Naive thymus-derived CD4-positive, alpha-beta T cell (primary cell): ENCODE results near the gene TTC27. TPM values are rescaled to one million over a fixed set of nuclear protein-coding genes. Genes with fewer than 3 reads are reported as not detected.
"Not testable (repeated sequence)": the region's sequence is repeated elsewhere in the genome, so short reads cannot be mapped to it uniquely, and the experiment has no call there.

Source experiments
- ATAC-seq: fragments of 150-1000 bp; cut with Tn5 transposase; 2 replicates; pipeline ENCODE4 v1.10.0; 2021; ENCODE audit warnings: mild to moderate bottlenecking, moderate library complexity
- CTCF ChIA-PET: fragments of 350-600 bp; sonication (Branson Sonifier 250); formaldehyde crosslinking; loops from one replicate; lab custom pipeline; 2021; ENCODE audit warnings: antibody characterized with exemption; lab: Charles Lee
- POLR2A ChIA-PET: fragments of 350-600 bp; sonication (Branson Sonifier 250); formaldehyde crosslinking; loops from one replicate; lab custom pipeline; 2021; ENCODE audit warnings: antibody characterized with exemption, inconsistent platforms; lab: Charles Lee
- DNase-seq, 9 donors: peaks; one replicate each; pipeline versions ENCODE4 v3.0.0 to v3.0.0-alpha.2; 2020 to 2022; ENCODE audit warnings: mixed read lengths in 1 of 9
- H3K27ac ChIP-seq: one replicate; pipeline ENCODE4 v1.7.0; 2013; ENCODE audit warnings: mild to moderate bottlenecking, low read depth, low read length, moderate library complexity
- H3K27me3 ChIP-seq, 2 donors: one replicate each; pipeline ENCODE4 v1.7.0; 2013; ENCODE audit warnings: low read length in 2 of 2, mild to moderate bottlenecking in 2 of 2, moderate library complexity in 2 of 2; ENCODE audit not compliant: control insufficient read depth in 2 of 2, insufficient read depth in 2 of 2
- H3K36me3 ChIP-seq, 3 experiments: 1 replicate in 2 of 3; 2 replicates in 1 of 3; pipeline ENCODE4 v1.7.0; 2013; ENCODE audit warnings: low read length in 3 of 3, mild to moderate bottlenecking in 3 of 3, moderate library complexity in 1 of 3; ENCODE audit not compliant: insufficient read depth in 3 of 3, control insufficient read depth in 2 of 3
- H3K4me1 ChIP-seq, 2 donors: one replicate each; pipeline ENCODE4 v1.7.0; 2013; ENCODE audit warnings: low read length in 2 of 2, mild to moderate bottlenecking in 2 of 2, moderate library complexity in 1 of 2; ENCODE audit not compliant: control insufficient read depth in 2 of 2, insufficient read depth in 2 of 2
- H3K4me3 ChIP-seq: 2 replicates; pipeline ENCODE4 v1.7.0; 2013; ENCODE audit warnings: mild to moderate bottlenecking, low read length
- H3K9me3 ChIP-seq, 3 experiments: 1 replicate in 2 of 3; 2 replicates in 1 of 3; pipeline ENCODE4 v1.7.0; 2013; ENCODE audit warnings: low read length in 3 of 3; ENCODE audit not compliant: control insufficient read depth in 2 of 3
- H3K27ac Mint-ChIP-seq, 9 donors: one replicate each; pipeline ENCODE4 v1.8.0; 2020 to 2022; ENCODE audit warnings: mixed read lengths in 9 of 9, mild to moderate bottlenecking in 8 of 9, moderate library complexity in 5 of 9, inconsistent platforms in 2 of 9
- H3K27me3 Mint-ChIP-seq, 5 donors: one replicate each; pipeline ENCODE4 v1.8.0; 2021 to 2022; ENCODE audit warnings: mixed read lengths in 5 of 5, mild to moderate bottlenecking in 1 of 5
- H3K36me3 Mint-ChIP-seq, 5 donors: one replicate each; pipeline ENCODE4 v1.8.0; 2020 to 2022; ENCODE audit warnings: mixed read lengths in 5 of 5, mild to moderate bottlenecking in 3 of 5, inconsistent platforms in 1 of 5
- H3K4me1 Mint-ChIP-seq, 7 donors: one replicate each; pipeline ENCODE4 v1.8.0; 2020 to 2022; ENCODE audit warnings: mixed read lengths in 7 of 7, mild to moderate bottlenecking in 3 of 7, inconsistent platforms in 1 of 7
- H3K4me3 Mint-ChIP-seq, 10 donors: one replicate each; pipeline ENCODE4 v1.8.0; 2020 to 2022; ENCODE audit warnings: mild to moderate bottlenecking in 10 of 10, mixed read lengths in 10 of 10, moderate library complexity in 6 of 10, inconsistent platforms in 2 of 10
- H3K9me3 Mint-ChIP-seq, 11 donors: one replicate each; pipeline ENCODE4 v1.8.0; 2020 to 2022; ENCODE audit warnings: mixed read lengths in 11 of 11, mild to moderate bottlenecking in 4 of 11, inconsistent platforms in 1 of 11, moderate library complexity in 1 of 11
- intact Hi-C, 2 donors: fragments of 100-400 bp; cut with micrococcal nuclease; formaldehyde crosslinking; loops; one replicate each; pipeline ENCODE4 v1.15.1; 2023
- polyA plus RNA-seq, 2 donors: library from polyadenylated mRNA; unstranded; fragments of 300-500 nt; fragmentation: Illumina TruSeq; gene quantifications; one replicate each; pipeline ENCODE4 v1.2.3, GENCODE V29; 2021
- total RNA-seq, 6 experiments: library from RNA in 5 of 6; stranded (reverse) in 5 of 6; gene quantifications; 1 replicate in 5 of 6; 2 replicates in 1 of 6; pipeline ENCODE4 v1.2.3 and lab custom pipeline; 2021 to 2026

The TTC27 gene
- total and polyA plus RNA-seq, 7 experiments from 2014 or later = 18.5 to 30.0 (median 23.9) TPM

DNA sequence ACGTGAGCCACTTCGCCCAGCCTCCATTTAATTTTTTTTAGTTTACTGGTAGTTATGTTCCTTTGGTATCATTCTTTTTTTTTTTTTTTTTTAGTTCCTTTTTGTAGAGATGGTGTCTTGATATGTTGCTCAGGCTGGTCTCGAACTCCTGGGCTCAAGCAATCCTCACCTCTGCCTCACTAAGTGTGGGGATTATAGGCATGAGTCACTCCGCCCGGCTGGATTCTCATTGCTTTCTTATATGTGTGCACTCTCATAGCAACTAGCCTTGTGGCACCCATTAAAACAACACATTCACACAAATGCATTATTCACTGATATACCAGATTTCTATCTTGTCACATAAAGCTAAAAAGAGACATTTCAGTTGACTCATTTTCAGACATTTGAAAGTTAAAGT lies 4.2 kb downstream of the TTC27 start:
- DNase-seq = no peak
- H3K9me3 ChIP-seq = no peaks in the 10 kb centered on the region
- ChIA-PET CTCF (no interaction called here), POLR2A (no interaction called here)
- H3K27ac Mint-ChIP-seq = no peak overlapping the region
- H3K4me3 Mint-ChIP-seq = no peak overlapping the region
- no peak overlapping the region for H3K27ac ChIP-seq
- H3K36me3 ChIP-seq = peaks cover 0 to 41% (median under 1%) of the 10 kb centered on the region in 3 experiments
- no peaks in the 10 kb centered on the region for H3K27me3 Mint-ChIP-seq
- no peak for ATAC-seq
- peaks cover 5 to 21% (median 11%) of the 10 kb centered on the region in 5 donors for H3K36me3 Mint-ChIP-seq
- no peaks in the 10 kb centered on the region for H3K9me3 Mint-ChIP-seq
- H3K4me1 Mint-ChIP-seq = peaks cover 10 to 44% (median 31%) of the 10 kb centered on the region in 7 donors
- no peaks in the 10 kb centered on the region for H3K27me3 ChIP-seq
- H3K4me3 ChIP-seq = no peak overlapping the region
- intact Hi-C loops = no loop called here
- no peaks in the 10 kb centered on the region for H3K4me1 ChIP-seq

DNA sequence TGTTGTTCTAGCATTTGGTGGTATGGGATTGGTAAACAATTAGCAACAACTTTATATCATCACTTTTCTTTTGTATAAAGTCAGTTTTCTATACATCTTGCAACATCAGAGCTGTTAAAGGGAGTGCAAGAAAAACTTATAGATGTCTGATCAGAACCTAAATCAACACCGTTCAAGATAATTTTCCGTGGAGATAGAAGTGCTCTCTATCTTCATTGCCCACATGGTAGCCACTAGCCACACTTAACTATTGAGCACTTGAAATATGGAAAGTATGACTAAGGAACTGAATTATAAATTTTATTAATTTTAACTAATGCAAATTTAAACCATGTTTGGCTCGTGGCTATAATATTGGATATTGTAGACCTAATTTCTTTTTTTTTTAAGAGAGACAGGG lies 5.2 kb downstream of the TTC27 start:
- no peaks in the 10 kb centered on the region for H3K4me1 ChIP-seq
- no peak for DNase-seq
- peaks cover 0 to 48% (median 10%) of the 10 kb centered on the region in 3 experiments for H3K36me3 ChIP-seq
- Mint-ChIP-seq H3K27me3 (no peaks in the 10 kb centered on the region), H3K4me3 (no peak overlapping the region), H3K4me1 (peaks cover 3 to 35% (median 23%) of the 10 kb centered on the region in 7 donors), H3K9me3 (no peaks in the 10 kb centered on the region), H3K36me3 (peaks cover 5 to 26% (median 15%) of the 10 kb centered on the region in 5 donors), H3K27ac (no peak overlapping the region)
- intact Hi-C loops = no loop called here
- CTCF ChIA-PET = no interaction called here
- H3K4me3 ChIP-seq = no peak overlapping the region
- no peak for ATAC-seq
- no peaks in the 10 kb centered on the region for H3K9me3 ChIP-seq
- POLR2A ChIA-PET = no interaction called here
- H3K27me3 ChIP-seq = no peaks in the 10 kb centered on the region
- H3K27ac ChIP-seq = no peak overlapping the region

DNA sequence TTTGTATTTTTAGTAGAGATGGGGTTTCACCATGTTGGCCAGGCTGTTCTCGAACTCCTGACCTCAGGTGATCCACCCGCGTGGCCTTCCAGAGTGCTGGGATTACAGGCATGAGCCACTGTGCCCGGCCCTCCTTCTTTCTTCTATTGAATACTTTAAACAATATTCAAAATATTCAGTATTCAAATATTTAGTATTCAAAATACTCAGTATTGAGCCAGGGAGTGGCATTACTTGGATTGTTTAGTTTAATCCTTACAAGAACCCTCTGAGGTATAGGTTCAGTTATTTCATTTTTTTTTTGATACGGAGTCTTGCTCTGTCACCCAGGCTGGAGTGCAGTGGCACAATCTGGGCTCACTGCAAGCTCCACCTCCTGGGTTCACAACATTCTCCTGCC lies 10.7 kb downstream of the TTC27 start:
- H3K4me1 Mint-ChIP-seq, H3K9me3 Mint-ChIP-seq, H3K4me3 Mint-ChIP-seq, H3K27ac Mint-ChIP-seq, H3K27me3 Mint-ChIP-seq, DNase-seq, CTCF ChIA-PET, H3K27me3 ChIP-seq, ATAC-seq, intact Hi-C loops, POLR2A ChIA-PET, H3K4me1 ChIP-seq, H3K4me3 ChIP-seq, H3K27ac ChIP-seq, H3K9me3 ChIP-seq: not testable (repeated sequence)
- peaks cover 7 to 72% (median 10%) of the 10 kb centered on the region in 3 experiments for H3K36me3 ChIP-seq
- peaks cover 0 to 28% (median 16%) of the 10 kb centered on the region in 5 donors for H3K36me3 Mint-ChIP-seq

DNA sequence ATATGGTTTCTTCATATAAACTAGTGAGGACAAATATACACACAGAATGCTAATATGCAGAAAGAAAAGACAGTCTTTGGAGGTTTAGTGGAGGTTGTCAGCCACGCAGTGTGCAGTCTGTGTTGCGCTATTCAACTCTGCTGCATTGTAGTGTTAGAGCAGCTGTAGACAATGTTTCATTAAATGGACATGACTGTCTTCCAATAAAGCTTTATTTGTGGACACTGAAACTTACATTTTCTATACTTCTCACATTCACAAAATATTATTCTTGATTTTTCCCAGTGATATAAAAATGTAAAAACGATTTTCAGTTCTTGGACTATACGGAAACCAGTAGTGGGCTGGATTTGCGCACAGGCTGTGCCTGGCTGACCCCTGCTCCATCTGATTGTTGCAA lies 13.3 kb downstream of the TTC27 start:
- Histone ChIP-seq H3K27me3 (no peaks in the 10 kb centered on the region), H3K4me3 (no peak overlapping the region), H3K4me1 (no peaks in the 10 kb centered on the region), H3K36me3 (peaks cover 7 to 67% (median 10%) of the 10 kb centered on the region in 3 experiments), H3K9me3 (no peaks in the 10 kb centered on the region), H3K27ac (no peak overlapping the region)
- peaks cover 0 to 6% (median 4%) of the 10 kb centered on the region in 7 donors for H3K4me1 Mint-ChIP-seq
- no peak overlapping the region for H3K4me3 Mint-ChIP-seq
- H3K27ac Mint-ChIP-seq = no peak overlapping the region
- no peak for DNase-seq
- H3K9me3 Mint-ChIP-seq = no peaks in the 10 kb centered on the region
- ChIA-PET CTCF (no interaction called here), POLR2A (no interaction called here)
- no peaks in the 10 kb centered on the region for H3K27me3 Mint-ChIP-seq
- peaks cover 0 to 37% (median 16%) of the 10 kb centered on the region in 5 donors for H3K36me3 Mint-ChIP-seq
- no peak for ATAC-seq
- intact Hi-C loops = no loop called here

DNA sequence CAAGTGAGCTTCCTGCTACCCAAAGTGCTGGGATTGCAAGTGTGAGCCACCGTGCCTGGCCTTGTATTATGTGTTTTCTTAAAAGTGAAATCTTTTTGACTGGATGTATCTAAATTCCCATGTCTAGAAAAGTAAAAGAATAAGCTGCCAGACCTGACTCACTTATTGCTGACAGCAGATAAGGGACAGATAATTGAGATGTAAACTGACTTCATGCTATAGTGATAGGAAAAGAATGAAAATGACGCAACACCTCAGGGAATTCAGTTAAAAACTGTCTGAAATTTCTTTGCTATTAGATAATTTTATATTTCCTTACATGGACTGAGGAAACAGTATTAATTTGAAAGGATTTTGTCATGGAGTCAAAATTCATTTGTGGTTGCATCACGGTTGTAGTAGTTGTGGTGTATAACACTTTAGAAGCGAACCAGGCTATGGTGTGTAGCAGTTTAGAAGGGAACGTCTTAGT lies 19.4 kb downstream of the TTC27 start:
- H3K4me1 ChIP-seq = no peaks in the 10 kb centered on the region
- ATAC-seq = no peak
- H3K36me3 ChIP-seq = peaks cover 0 to 59% (median 8%) of the 10 kb centered on the region in 3 experiments
- Mint-ChIP-seq H3K4me1 (peaks cover 0 to 11% (median 3%) of the 10 kb centered on the region in 7 donors), H3K27ac (no peak overlapping the region), H3K4me3 (no peak overlapping the region), H3K9me3 (no peaks in the 10 kb centered on the region), H3K27me3 (no peaks in the 10 kb centered on the region), H3K36me3 (peaks cover 8 to 48% (median 19%) of the 10 kb centered on the region in 5 donors)
- no peaks in the 10 kb centered on the region for H3K27me3 ChIP-seq
- intact Hi-C loops = no loop called here
- no peak overlapping the region for H3K27ac ChIP-seq
- POLR2A ChIA-PET = interaction anchor here (1.4 kb wide), 1 partner anchor 20 kb away, joined by 4 read pairs; the partner anchor contains the start of gene TTC27
- H3K4me3 ChIP-seq = no peak overlapping the region
- H3K9me3 ChIP-seq = no peaks in the 10 kb centered on the region
- CTCF ChIA-PET = interaction anchor here (0.6 to 0.7 kb wide), 2 partner anchors 533 to 769 kb away, joined by 3 to 4 read pairs; no protein-coding TSS in a partner anchor
- DNase-seq = no peak

DNA sequence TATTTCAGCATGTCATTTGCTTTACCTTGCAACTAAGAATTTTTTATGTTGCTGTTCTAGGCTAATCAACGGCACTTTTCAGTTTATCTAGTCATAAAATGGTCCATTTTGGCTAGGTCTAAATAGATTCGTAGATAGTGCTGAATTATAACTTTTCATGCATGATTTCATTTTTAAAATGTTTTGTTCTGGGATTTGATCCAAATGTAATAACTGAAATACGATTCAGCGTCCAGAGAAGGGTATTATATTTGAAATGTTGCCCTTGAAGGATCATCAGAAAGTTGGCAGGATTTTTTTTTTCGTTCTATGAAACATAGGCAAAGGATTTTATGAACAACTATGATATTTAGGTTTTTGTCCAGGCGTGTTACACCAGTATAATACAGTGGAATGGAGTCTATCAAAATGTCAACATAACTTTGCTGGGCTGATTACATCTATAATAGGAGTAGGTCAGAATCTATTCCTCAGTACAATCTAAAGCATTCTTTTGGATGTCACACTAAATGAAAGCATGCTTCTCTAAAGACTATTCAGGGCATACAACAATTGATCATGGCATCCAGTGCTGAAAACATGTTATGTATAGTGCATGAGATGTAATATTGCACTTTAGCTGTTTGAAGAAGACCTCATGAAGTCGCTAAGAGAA lies 24.8 kb downstream of the TTC27 start:
- POLR2A ChIA-PET = no interaction called here
- ATAC-seq (no peak), DNase-seq (no peak)
- H3K4me3 ChIP-seq = no peak overlapping the region
- Mint-ChIP-seq H3K4me1 (peaks cover 0 to 4% (median 0%) of the 10 kb centered on the region in 7 donors), H3K9me3 (no peaks in the 10 kb centered on the region), H3K36me3 (peaks cover 8 to 67% (median 29%) of the 10 kb centered on the region in 5 donors), H3K27me3 (no peaks in the 10 kb centered on the region), H3K4me3 (no peak overlapping the region), H3K27ac (no peak overlapping the region)
- no peaks in the 10 kb centered on the region for H3K9me3 ChIP-seq
- CTCF ChIA-PET = no interaction called here
- intact Hi-C loops = no loop called here
- peaks cover 0 to 34% (median 13%) of the 10 kb centered on the region in 3 experiments for H3K36me3 ChIP-seq
- no peaks in the 10 kb centered on the region for H3K4me1 ChIP-seq
- no peak overlapping the region for H3K27ac ChIP-seq
- H3K27me3 ChIP-seq = no peaks in the 10 kb centered on the region
